ENCODE results near the gene ZCCHC14.
"Not testable (repeated sequence)": the region's sequence is repeated elsewhere in the genome, so short reads cannot be mapped to it uniquely, and the experiment has no call there.

ZCCHC14 gene

GRCh38 chr16:87389245-87389644 is 103.6 kb downstream of the ZCCHC14 start:
- TF ChIP-seq CTCF (IDR thresholded peaks at IDR 0.05), result no peak
- Histone ChIP-seq H3K27ac (peak overlapping the region in 1 of 2 donors; percentile 94), H3K4me3 (no peak overlapping the region)
- peak; percentile 29 for DNase-seq (ENCODE audit: low spot score)

- peak overlapping the region; percentile 94 to 96 for H3K27ac ChIP-seq
- peak overlapping the region; percentile 53 for H3K4me3 ChIP-seq
- no peak for DNase-seq (ENCODE audit: low spot score)
- TF ChIP-seq CTCF (IDR thresholded peaks at IDR 0.05), result no peak
Observed at GRCh38 chr16:87388818-87389134, 104.0 kb downstream of the ZCCHC14 start.

GRCh38 chr16:87387942-87388817 is 104.6 kb downstream of the ZCCHC14 start:
- peak overlapping the region; percentile 94 to 96 for H3K27ac ChIP-seq
- peak overlapping the region; percentile 53 for H3K4me3 ChIP-seq
- peak; percentile 98 for DNase-seq (ENCODE audit: low spot score)
- TF ChIP-seq CTCF (IDR thresholded peaks at IDR 0.05), result no peak

- not testable (repeated sequence) for DNase-seq (ENCODE audit: low spot score)
- Histone ChIP-seq H3K27ac (peak overlapping the region; percentile 97 to 99), H3K4me3 (peak overlapping the region; percentile 83)
Observed at GRCh38 chr16:87384875-87385167, 108.0 kb downstream of the ZCCHC14 start.

GRCh38 chr16:87384162-87384874 is 108.5 kb downstream of the ZCCHC14 start:
- Histone ChIP-seq H3K4me3 (peak overlapping the region; percentile 83), H3K27ac (peak overlapping the region; percentile 97 to 99)
- no peak for TF ChIP-seq CTCF (IDR thresholded peaks at IDR 0.05)
- peak; percentile 76 for DNase-seq (ENCODE audit: low spot score)

GRCh38 chr16:87383505-87384161 is 109.2 kb downstream of the ZCCHC14 start, which contains the start of gene FBXO31:
TSS of gene FBXO31 (minus strand) at chr16:87383776. CDS start at chr16:87383744, 32 bp downstream.
- DNase-seq (ENCODE audit: low spot score), result peak; percentile 88
- no peak for TF ChIP-seq CTCF (IDR thresholded peaks at IDR 0.05)
- Histone ChIP-seq H3K27ac (peak within 1 kb of the TSS; percentile 97 to 99), H3K4me3 (peak within 1 kb of the TSS; percentile 83)

- Histone ChIP-seq H3K27ac (peak overlapping the region; percentile 97 to 99), H3K4me3 (peak overlapping the region; percentile 83)
- DNase-seq (ENCODE audit: low spot score), result no peak
- TF ChIP-seq CTCF (IDR thresholded peaks at IDR 0.05), result no peak
Observed at GRCh38 chr16:87382023-87382785, 110.6 kb downstream of the ZCCHC14 start.

Measured in coronary artery (tissue), 2 donors.